HFFc6 (cell line): ENCODE measurements around the gene LDLRAD1. TPM values are rescaled to one million over a fixed set of nuclear protein-coding genes. Genes with fewer than 3 reads are reported as not detected.

Experiments used
- DNase-seq: peaks from one replicate; pipeline ENCODE4 v3.0.0-alpha.2; 2018
- H3K27ac Mint-ChIP-seq: 2 replicates; pipeline ENCODE4 v1.8.0; 2020; ENCODE audit warnings: mild to moderate bottlenecking, mixed read lengths
- H3K27me3 Mint-ChIP-seq: 2 replicates; pipeline ENCODE4 v1.8.0; 2021; ENCODE audit warnings: mild to moderate bottlenecking, moderate library complexity, mixed read lengths; ENCODE audit not compliant: insufficient read depth
- H3K36me3 Mint-ChIP-seq: 2 replicates; pipeline ENCODE4 v1.8.0; 2021; ENCODE audit warnings: low read depth, mixed read lengths
- H3K4me1 Mint-ChIP-seq: 2 replicates; pipeline ENCODE4 v1.8.0; 2020; ENCODE audit warnings: low read depth, mixed read lengths
- H3K4me3 Mint-ChIP-seq: 2 replicates; pipeline ENCODE4 v1.8.0; 2020; ENCODE audit warnings: mild to moderate bottlenecking, moderate library complexity, mixed read lengths
- H3K9me3 Mint-ChIP-seq: 2 replicates; pipeline ENCODE4 v1.8.0; 2020; ENCODE audit warnings: mild to moderate bottlenecking, mixed read lengths
- long read RNA-seq: library from polyadenylated mRNA; unstranded; transcript quantifications from one replicate; pipeline ENCODE4 v2.0.0, GENCODE V29; 2019
- total RNA-seq, 6 experiments: library from RNA; stranded (reverse); fragmentation: NEBNext Ultra II Directional; extraction: Animal tissue kit (Norgen Biotek cat#: 25700); gene quantifications; 2 replicates in 1 of 6; 3 replicates in 5 of 6; pipeline ENCODE4 v1.2.3, GENCODE V29; 2021
- TF ChIP-seq, protein P1 (sequence below): fragments of 200-600 bp; sonication (generic); IDR thresholded peaks from 2 replicates; pipeline ENCODE4 v1.5.0; 2021; ENCODE audit warnings: antibody characterized with exemption, mild to moderate bottlenecking

The LDLRAD1 gene, protein sequence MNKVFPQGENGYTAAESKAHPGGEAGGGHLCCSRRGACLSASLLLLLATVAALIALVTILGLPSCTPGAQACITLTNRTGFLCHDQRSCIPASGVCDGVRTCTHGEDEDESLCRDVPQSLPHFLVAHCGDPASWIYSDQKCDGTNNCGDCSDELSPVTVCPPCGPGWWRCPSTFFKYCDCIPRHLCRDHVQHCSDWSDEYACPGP
- not detected for total RNA-seq
- long read RNA-seq, result 0 reads

DNA sequence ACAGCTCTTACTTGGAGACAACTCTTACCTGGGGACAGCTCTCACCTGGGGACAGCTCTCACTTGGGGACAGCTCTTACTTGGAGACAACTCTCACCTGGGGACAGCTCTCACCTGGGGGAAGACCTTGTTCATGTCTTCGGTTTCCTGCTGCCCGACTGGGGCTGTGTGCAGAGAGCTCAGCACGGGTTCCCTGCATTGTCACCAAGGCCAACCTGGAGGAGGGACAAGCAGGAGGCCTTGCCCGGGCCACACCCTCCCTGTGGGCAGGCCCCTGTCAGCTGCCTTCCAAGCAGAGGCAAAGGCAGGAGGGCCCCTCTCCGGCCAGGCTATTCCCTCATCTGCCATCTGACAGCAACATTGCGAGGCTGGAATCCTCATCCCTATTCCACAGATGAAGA is at the start of gene LDLRAD1:
LDLRAD1 (minus strand) TSS at position 208 of the 400 bp plus-strand sequence; CDS start at position 134, 74 bp downstream.
- Mint-ChIP-seq H3K36me3 (no peaks in the 10 kb centered on the region), H3K27me3 (peaks cover 29% of the 10 kb centered on the region), H3K27ac (no peak within 1 kb of the TSS), H3K4me3 (no peak within 1 kb of the TSS), H3K9me3 (no peaks in the 10 kb centered on the region), H3K4me1 (peaks cover 11% of the 10 kb centered on the region; the same call in 1 of the 2 replicates)
- TF ChIP-seq, protein P1, sequence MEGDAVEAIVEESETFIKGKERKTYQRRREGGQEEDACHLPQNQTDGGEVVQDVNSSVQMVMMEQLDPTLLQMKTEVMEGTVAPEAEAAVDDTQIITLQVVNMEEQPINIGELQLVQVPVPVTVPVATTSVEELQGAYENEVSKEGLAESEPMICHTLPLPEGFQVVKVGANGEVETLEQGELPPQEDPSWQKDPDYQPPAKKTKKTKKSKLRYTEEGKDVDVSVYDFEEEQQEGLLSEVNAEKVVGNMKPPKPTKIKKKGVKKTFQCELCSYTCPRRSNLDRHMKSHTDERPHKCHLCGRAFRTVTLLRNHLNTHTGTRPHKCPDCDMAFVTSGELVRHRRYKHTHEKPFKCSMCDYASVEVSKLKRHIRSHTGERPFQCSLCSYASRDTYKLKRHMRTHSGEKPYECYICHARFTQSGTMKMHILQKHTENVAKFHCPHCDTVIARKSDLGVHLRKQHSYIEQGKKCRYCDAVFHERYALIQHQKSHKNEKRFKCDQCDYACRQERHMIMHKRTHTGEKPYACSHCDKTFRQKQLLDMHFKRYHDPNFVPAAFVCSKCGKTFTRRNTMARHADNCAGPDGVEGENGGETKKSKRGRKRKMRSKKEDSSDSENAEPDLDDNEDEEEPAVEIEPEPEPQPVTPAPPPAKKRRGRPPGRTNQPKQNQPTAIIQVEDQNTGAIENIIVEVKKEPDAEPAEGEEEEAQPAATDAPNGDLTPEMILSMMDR, result no peak
- DNase-seq, result no peak

DNA sequence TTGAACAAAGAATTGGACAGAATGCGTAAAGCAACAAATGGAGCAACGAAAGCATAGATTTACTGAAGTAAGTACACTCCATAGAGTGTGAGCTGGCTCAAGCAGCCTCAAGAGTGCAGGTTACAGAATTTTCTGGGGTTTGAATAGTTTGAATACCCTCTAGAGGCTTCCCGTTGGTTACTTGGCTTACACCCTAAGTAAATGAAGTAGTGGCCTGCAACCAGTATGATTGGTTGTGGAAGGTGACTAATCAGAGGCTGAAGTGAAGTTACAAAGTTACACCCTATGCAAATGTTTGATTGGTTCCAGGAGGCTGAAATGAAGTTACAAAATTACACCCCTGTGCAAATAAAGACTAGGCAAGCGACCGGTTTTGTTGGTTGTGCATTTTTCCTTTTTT is 46.3 kb upstream of the LDLRAD1 start:
- no peak for DNase-seq
- H3K9me3 Mint-ChIP-seq, result no peaks in the 10 kb centered on the region
- no peaks in the 10 kb centered on the region for H3K4me1 Mint-ChIP-seq
- no peak overlapping the region for H3K4me3 Mint-ChIP-seq
- TF ChIP-seq, protein P1, result no peak
- no peaks in the 10 kb centered on the region for H3K36me3 Mint-ChIP-seq
- H3K27me3 Mint-ChIP-seq, result no peaks in the 10 kb centered on the region
- H3K27ac Mint-ChIP-seq, result no peak overlapping the region

DNA sequence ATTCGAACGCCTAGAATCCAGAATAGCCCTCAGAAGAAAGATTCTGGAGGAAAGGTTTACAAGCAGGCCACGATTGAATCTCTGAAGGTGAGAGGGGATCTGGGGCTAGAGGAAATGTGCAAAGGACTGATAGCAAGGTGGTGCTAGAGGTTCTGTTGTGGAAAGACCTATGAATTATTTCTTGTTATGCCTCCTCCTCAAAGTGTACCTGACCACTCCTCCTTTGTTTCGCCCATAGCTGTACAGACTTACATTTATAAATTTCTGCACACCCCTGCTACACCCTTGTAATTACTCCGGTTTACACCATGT is 36.4 kb upstream of the LDLRAD1 start:
- no peak overlapping the region for H3K27ac Mint-ChIP-seq
- no peaks in the 10 kb centered on the region for H3K9me3 Mint-ChIP-seq
- no peak for DNase-seq
- no peak overlapping the region for H3K4me3 Mint-ChIP-seq
- TF ChIP-seq, protein P1, result no peak
- peaks cover 13% of the 10 kb centered on the region for H3K4me1 Mint-ChIP-seq
- no peaks in the 10 kb centered on the region for H3K36me3 Mint-ChIP-seq
- H3K27me3 Mint-ChIP-seq, result no peaks in the 10 kb centered on the region; the same call in 1 of the 2 replicates

DNA sequence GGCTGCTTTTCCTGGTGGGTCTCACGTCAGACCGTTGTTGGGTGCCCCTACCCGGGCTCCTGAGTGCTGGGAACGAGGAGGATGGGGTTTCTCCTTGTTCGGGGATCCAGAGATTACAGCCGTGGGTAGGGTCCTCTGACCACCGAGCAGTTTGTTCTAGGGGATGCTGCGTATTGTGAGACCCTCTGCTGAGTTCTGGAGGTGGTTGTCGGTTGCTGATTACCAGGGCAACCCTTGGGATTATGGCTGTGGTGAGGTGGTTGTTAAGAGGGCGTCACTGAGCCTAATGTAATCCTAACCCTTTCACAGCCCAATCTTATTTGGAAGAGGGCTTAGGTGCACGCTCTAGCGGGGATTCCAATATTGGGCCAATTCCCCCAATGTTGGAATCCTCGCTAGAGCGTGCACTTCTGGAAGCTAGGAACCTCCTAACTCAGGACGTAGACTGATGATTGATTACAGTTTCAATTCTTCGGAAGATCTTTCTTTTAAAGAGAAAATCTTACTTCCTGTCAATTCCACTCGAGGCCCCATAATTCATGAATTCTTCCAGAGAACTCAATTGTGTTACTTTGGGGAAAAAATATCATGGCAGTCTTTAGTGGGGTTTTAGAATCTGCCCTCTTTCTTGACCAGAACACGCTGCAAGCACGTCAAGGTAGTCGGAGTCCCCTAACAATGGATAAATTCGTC is 35.9 kb upstream of the LDLRAD1 start:
- Mint-ChIP-seq H3K27me3 (no peaks in the 10 kb centered on the region), H3K36me3 (no peaks in the 10 kb centered on the region), H3K27ac (no peak overlapping the region), H3K4me1 (peaks cover 15% of the 10 kb centered on the region), H3K4me3 (no peak overlapping the region), H3K9me3 (no peaks in the 10 kb centered on the region)
- no peak for DNase-seq
- TF ChIP-seq, protein P1, result no peak; the same call in 1 of the 2 replicates

DNA sequence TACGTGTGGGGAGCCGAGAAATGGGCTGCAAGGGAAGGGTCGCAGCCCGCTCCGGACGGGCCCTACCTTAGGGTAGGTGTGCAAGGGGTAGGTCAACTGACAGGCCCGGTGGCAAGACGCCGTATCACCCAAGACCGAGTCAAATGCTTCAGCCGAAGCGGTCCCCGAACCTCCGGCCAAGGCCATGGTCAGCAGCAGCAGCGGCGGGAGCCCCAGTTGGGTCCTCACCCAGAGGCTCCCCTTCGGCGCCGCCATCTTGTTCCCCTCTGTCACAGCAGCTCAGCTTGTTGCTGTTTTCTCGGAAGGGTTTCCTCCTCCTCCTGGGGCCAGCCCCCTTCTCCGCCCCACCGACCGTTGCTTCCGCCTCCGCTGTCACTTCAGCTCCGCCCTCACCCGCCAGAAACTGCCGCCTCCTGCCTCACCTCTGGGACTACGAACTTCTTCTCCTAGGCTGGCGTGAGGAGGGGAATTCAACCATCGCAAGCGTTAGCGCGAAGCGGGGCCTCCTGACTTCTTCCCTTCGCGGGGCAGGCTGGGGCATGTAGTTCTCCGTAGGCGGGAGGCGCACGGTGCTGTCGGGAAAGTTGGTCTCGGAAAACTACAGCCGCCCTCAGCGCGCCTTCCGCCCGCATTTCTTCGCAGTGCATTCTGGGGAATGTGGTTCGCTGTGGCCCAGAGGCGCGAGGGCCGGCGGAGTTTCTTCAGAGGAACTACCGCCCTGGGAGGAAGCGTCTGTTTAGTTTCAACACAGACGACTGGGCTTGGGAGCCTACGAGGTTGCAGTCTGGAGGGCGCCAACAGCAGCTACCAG is 35.2 kb upstream of the LDLRAD1 start, which contains the start of the genes TCEANC2 and TMEM59:
TCEANC2 (plus strand) TSS at position 675 of the 811 bp plus-strand sequence. CDS start 815 bp downstream, outside the sequence.
TMEM59 (minus strand) TSS at position 271 of the 811 bp plus-strand sequence; CDS start at position 255, 16 bp downstream.
- peaks cover 22% of the 10 kb centered on the region for H3K4me1 Mint-ChIP-seq
- peak; percentile 99 for DNase-seq
- TF ChIP-seq, protein P1, result no peak; the same call in 1 of the 2 replicates
- H3K27ac Mint-ChIP-seq, result no peak within 1 kb of the TSS
- no peaks in the 10 kb centered on the region for H3K27me3 Mint-ChIP-seq
- H3K36me3 Mint-ChIP-seq, result no peaks in the 10 kb centered on the region
- H3K9me3 Mint-ChIP-seq, result no peaks in the 10 kb centered on the region
- no peak within 1 kb of the TSS for H3K4me3 Mint-ChIP-seq
